Measurements from ENCODE around the gene TMEM63A.
A peak's percentile ranks its signal among the peaks of the same experiment; 100 is the strongest.

DNA sequence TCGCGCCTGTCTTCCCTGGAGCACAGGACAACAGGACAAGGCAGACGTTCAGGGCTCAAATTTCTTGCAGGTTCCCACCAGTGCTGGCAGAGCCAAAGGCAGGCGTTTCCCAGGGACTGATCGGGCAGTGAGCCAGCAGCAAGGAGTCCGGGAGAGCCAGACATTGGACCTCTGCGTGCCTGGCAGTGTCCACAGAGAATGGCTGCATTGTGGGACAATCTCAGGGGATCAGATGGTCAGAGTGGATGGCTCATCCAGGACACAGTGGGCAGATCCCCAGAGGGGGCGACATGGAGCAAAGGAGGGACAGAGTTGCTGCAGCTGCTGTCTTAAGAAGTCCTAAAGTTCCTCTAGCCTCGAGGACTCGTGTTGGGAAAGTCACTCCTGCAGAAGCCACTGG lies 4.6 kb downstream of the TMEM63A start:
- TF ChIP-seq, protein P1, sequence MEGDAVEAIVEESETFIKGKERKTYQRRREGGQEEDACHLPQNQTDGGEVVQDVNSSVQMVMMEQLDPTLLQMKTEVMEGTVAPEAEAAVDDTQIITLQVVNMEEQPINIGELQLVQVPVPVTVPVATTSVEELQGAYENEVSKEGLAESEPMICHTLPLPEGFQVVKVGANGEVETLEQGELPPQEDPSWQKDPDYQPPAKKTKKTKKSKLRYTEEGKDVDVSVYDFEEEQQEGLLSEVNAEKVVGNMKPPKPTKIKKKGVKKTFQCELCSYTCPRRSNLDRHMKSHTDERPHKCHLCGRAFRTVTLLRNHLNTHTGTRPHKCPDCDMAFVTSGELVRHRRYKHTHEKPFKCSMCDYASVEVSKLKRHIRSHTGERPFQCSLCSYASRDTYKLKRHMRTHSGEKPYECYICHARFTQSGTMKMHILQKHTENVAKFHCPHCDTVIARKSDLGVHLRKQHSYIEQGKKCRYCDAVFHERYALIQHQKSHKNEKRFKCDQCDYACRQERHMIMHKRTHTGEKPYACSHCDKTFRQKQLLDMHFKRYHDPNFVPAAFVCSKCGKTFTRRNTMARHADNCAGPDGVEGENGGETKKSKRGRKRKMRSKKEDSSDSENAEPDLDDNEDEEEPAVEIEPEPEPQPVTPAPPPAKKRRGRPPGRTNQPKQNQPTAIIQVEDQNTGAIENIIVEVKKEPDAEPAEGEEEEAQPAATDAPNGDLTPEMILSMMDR (IDR thresholded peaks at IDR 0.05; ENCODE audit: extremely low read depth in 1 of 2, insufficient read depth in 1 of 2, low read depth in 1 of 2, low read length in 2 of 2), result peak; percentile 50 to 70
- TF ChIP-seq POLR2AphosphoS5 (IDR thresholded peaks at IDR 0.05; ENCODE audit: insufficient read depth, low read depth, low read length) (no peak), JUN (IDR thresholded peaks at IDR 0.05; ENCODE audit: borderline replicate concordance, insufficient read depth, insufficient read length, low read depth) (no peak), POLR2A (IDR thresholded peaks at IDR 0.05; ENCODE audit: low read depth, low read length) (no peak), GATA2 (IDR thresholded peaks at IDR 0.05; ENCODE audit: insufficient read depth, insufficient read length, low read depth, low read length) (no peak), EZH2 (IDR thresholded peaks at IDR 0.05; ENCODE audit: borderline replicate concordance, low read depth, low read length, severe bottlenecking) (no peak)
- TF ChIP-seq, protein P2, sequence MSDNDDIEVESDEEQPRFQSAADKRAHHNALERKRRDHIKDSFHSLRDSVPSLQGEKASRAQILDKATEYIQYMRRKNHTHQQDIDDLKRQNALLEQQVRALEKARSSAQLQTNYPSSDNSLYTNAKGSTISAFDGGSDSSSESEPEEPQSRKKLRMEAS (IDR thresholded peaks at IDR 0.05; ENCODE audit: insufficient read depth, insufficient read length), result no peak

Measured in endothelial cell of umbilical vein (primary cell).